ENCODE data around the gene RNF222.
"Not testable (repeated sequence)": the region's sequence is repeated elsewhere in the genome, so short reads cannot be mapped to it uniquely, and the experiment has no call there.

The RNF222 gene

DNA sequence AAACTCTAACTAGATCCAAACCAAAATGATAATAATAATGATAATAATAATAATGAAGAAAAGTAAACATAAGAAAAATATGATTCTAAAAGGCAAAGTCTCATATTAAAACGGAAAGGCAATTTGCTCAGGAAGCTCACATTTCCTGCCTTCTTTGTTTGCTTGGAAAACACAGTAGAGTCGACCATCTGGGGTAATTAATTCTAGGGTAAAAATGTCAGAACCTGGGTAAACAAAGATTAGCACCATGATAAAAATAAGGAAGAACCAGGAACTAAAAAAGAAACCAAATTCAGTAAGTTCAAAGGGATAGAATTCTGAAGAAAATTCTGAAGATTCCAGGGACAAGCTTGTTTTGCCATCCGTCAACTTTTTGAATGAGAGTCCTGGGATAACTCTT, 37.4 kb downstream of the RNF222 start:
- Histone ChIP-seq H3K36me3 (ENCODE audit: insufficient read depth, insufficient read length, low read length) (peaks cover 7% of the 10 kb centered on the region), H3K4me1 (ENCODE audit: insufficient read depth, insufficient read length) (peaks cover 4% of the 10 kb centered on the region), H3K9me3 (ENCODE audit: insufficient read depth, low read length) (no peaks in the 10 kb centered on the region), H3K9ac (ENCODE audit: insufficient read length, low read depth) (no peak overlapping the region), H3K4me3 (ENCODE audit: insufficient read length, low read depth) (no peak overlapping the region), H3K27me3 (ENCODE audit: insufficient read depth, insufficient read length) (no peaks in the 10 kb centered on the region)
- no peak for TF ChIP-seq YY1 (IDR thresholded peaks at IDR 0.05; ENCODE audit: insufficient read depth, insufficient read length)
- no peak for DNase-seq (ENCODE audit: low read depth, low spot score)

DNA sequence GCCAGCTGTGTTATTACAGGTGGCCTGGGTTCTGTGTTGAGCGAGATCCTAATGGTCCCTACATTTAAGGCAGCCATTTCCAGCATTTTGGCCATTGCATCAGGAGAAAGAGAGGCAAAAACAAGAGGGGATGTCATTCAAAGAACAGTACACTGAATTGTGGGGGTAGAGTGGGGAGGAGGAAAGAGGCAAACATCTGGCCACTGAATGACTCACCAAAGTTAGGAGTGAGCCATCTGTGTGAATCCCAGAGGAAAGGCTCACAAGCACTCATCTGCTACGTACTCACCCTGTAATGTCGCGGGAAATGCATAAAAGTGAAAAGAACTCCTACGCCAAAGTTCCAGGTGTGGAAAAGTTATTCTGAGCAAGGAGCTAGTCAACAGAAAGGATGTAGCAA, 37.9 kb downstream of the RNF222 start:
- no peak overlapping the region for H3K4me3 ChIP-seq (ENCODE audit: insufficient read length, low read depth)
- H3K36me3 ChIP-seq (ENCODE audit: insufficient read depth, insufficient read length, low read length), result peaks cover 4% of the 10 kb centered on the region
- peaks cover 4% of the 10 kb centered on the region for H3K4me1 ChIP-seq (ENCODE audit: insufficient read depth, insufficient read length)
- no peak overlapping the region for H3K9ac ChIP-seq (ENCODE audit: insufficient read length, low read depth)
- no peaks in the 10 kb centered on the region for H3K9me3 ChIP-seq (ENCODE audit: insufficient read depth, low read length)
- no peak for DNase-seq (ENCODE audit: low read depth, low spot score)
- TF ChIP-seq SUZ12 (IDR thresholded peaks at IDR 0.05; ENCODE audit: extremely low read depth, insufficient read depth, insufficient read length), result no peak
- TF ChIP-seq ZNF274 (IDR thresholded peaks at IDR 0.05; ENCODE audit: low read depth, low read length), result no peak
- no peak for TF ChIP-seq YY1 (IDR thresholded peaks at IDR 0.05; ENCODE audit: insufficient read depth, insufficient read length)
- no peaks in the 10 kb centered on the region for H3K27me3 ChIP-seq (ENCODE audit: insufficient read depth, insufficient read length)

GRCh38 chr17:8357910-8358309, 39.7 kb downstream of the RNF222 start:
- no peaks in the 10 kb centered on the region for H3K27me3 ChIP-seq (ENCODE audit: insufficient read depth, insufficient read length)
- H3K9ac ChIP-seq (ENCODE audit: insufficient read length, low read depth), result no peak overlapping the region
- DNase-seq (ENCODE audit: low read depth, low spot score), result no peak
- TF ChIP-seq YY1 (IDR thresholded peaks at IDR 0.05; ENCODE audit: insufficient read depth, insufficient read length) (no peak), SUZ12 (IDR thresholded peaks at IDR 0.05; ENCODE audit: extremely low read depth, insufficient read depth, insufficient read length) (no peak), ZNF274 (IDR thresholded peaks at IDR 0.05; ENCODE audit: low read depth, low read length) (no peak)
- no peaks in the 10 kb centered on the region for H3K36me3 ChIP-seq (ENCODE audit: insufficient read depth, insufficient read length, low read length)
- no peak overlapping the region for H3K4me3 ChIP-seq (ENCODE audit: insufficient read length, low read depth)
- no peaks in the 10 kb centered on the region for H3K9me3 ChIP-seq (ENCODE audit: insufficient read depth, low read length)
- peaks cover 4% of the 10 kb centered on the region for H3K4me1 ChIP-seq (ENCODE audit: insufficient read depth, insufficient read length)

DNA sequence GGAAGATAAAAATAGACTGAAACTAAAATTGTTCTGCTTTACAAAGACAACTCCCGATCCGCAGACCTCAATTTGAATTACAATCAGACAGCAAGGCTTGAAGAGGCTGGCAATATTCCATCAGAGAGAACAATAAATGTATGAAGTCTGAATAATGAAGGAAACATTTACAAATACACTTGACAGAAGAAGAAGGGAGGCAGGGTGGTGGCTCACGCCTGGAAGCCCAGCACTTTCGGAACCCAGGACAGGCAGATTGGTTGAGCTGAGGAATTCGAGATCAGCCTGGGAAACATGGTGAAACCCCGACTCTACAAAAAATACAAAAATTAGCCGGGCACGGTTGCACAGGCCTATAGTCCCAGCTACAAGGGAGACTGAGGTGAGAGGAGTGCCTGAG, 43.4 kb downstream of the RNF222 start:
- no peak for DNase-seq (ENCODE audit: low read depth, low spot score)
- no peak overlapping the region for H3K9ac ChIP-seq (ENCODE audit: insufficient read length, low read depth)
- H3K9me3 ChIP-seq (ENCODE audit: insufficient read depth, low read length), result no peaks in the 10 kb centered on the region
- H3K4me3 ChIP-seq (ENCODE audit: insufficient read length, low read depth), result no peak overlapping the region
- no peaks in the 10 kb centered on the region for H3K27me3 ChIP-seq (ENCODE audit: insufficient read depth, insufficient read length)
- H3K36me3 ChIP-seq (ENCODE audit: insufficient read depth, insufficient read length, low read length), result no peaks in the 10 kb centered on the region
- no peak for TF ChIP-seq YY1 (IDR thresholded peaks at IDR 0.05; ENCODE audit: insufficient read depth, insufficient read length)
- no peak for TF ChIP-seq SUZ12 (IDR thresholded peaks at IDR 0.05; ENCODE audit: extremely low read depth, insufficient read depth, insufficient read length)
- TF ChIP-seq ZNF274 (IDR thresholded peaks at IDR 0.05; ENCODE audit: low read depth, low read length), result no peak
- peaks cover 2% of the 10 kb centered on the region for H3K4me1 ChIP-seq (ENCODE audit: insufficient read depth, insufficient read length)

GRCh38 chr17:8353736-8354135, 43.9 kb downstream of the RNF222 start:
- TF ChIP-seq ZNF274 (IDR thresholded peaks at IDR 0.05; ENCODE audit: low read depth, low read length) (no peak), SUZ12 (IDR thresholded peaks at IDR 0.05; ENCODE audit: extremely low read depth, insufficient read depth, insufficient read length) (no peak), YY1 (IDR thresholded peaks at IDR 0.05; ENCODE audit: insufficient read depth, insufficient read length) (no peak)
- H3K9me3 ChIP-seq (ENCODE audit: insufficient read depth, low read length), result no peaks in the 10 kb centered on the region

DNA sequence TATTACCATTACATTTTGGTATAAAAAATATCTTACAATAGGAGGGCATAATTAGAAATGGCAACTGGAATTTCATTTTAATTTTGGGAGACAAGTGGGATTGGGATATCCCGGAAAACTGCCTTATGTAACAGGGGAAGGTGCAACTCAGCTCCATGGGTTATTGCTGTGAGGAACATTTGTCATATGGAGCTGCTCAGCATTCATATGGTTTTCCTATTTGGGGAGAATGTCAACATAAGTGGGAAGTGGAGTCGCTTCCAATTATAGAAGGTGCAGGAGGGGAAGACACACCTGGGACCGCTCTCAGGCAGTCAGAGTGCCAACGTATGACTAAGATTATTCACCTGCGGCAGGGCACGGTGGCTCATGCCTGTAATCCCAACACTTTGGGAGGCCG, 47.3 kb downstream of the RNF222 start:
- Histone ChIP-seq H3K9me3 (ENCODE audit: insufficient read depth, low read length) (no peaks in the 10 kb centered on the region), H3K36me3 (ENCODE audit: insufficient read depth, insufficient read length, low read length) (no peaks in the 10 kb centered on the region), H3K27me3 (ENCODE audit: insufficient read depth, insufficient read length) (no peaks in the 10 kb centered on the region), H3K4me3 (ENCODE audit: insufficient read length, low read depth) (no peak overlapping the region), H3K9ac (ENCODE audit: insufficient read length, low read depth) (no peak overlapping the region), H3K4me1 (ENCODE audit: insufficient read depth, insufficient read length) (peaks cover 3% of the 10 kb centered on the region)
- TF ChIP-seq YY1 (IDR thresholded peaks at IDR 0.05; ENCODE audit: insufficient read depth, insufficient read length), result no peak
- no peak for DNase-seq (ENCODE audit: low read depth, low spot score)

More at GRCh38 chr17:8353736-8354135, 43.9 kb downstream of the RNF222 start:
- Histone ChIP-seq H3K9ac (ENCODE audit: insufficient read length, low read depth) (no peak overlapping the region), H3K4me1 (ENCODE audit: insufficient read depth, insufficient read length) (peaks cover 2% of the 10 kb centered on the region), H3K36me3 (ENCODE audit: insufficient read depth, insufficient read length, low read length) (no peaks in the 10 kb centered on the region), H3K27me3 (ENCODE audit: insufficient read depth, insufficient read length) (no peaks in the 10 kb centered on the region), H3K4me3 (ENCODE audit: insufficient read length, low read depth) (no peak overlapping the region)
- DNase-seq (ENCODE audit: low read depth, low spot score), result no peak

GRCh38 chr17:8347001-8347400, 50.6 kb downstream of the RNF222 start:
- not testable (repeated sequence) for DNase-seq (ENCODE audit: low read depth, low spot score)

DNA sequence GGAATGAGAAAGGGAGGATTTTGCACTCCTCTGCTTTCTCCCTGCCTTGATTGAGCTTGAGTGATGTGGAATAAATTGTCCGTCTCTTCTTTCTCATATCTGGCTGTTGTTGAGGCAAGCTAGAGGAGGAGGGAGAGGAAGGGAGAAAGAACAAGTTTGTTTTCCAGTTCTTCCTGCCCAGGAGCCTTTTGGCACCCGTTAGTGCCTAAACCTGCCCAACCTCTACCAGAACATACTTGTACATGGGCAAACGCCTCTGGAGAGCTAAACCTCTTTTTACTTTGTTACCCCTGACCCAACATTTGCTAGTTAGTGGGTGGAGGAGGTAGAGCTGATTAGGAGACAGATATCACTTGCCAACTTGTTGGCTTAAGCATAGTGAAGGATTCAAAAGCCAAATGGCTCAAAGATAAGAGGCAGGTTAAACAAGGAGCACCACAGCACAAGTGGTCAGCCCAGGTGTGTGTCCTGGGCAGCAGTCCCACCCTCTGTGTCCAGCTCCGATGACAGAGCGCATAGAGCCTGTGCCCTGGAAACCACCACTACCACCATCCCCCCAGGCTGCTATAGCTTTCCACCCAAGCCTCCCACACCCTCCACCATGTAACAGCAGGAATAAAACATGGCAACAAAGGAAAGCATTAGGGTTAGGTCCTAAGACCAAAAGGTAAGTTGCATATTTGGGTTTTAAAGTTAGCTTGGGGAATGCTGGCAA, 51.5 kb downstream of the RNF222 start:
- peaks cover 6% of the 10 kb centered on the region for H3K4me1 ChIP-seq (ENCODE audit: insufficient read depth, insufficient read length)
- TF ChIP-seq SUZ12 (IDR thresholded peaks at IDR 0.05; ENCODE audit: extremely low read depth, insufficient read depth, insufficient read length) (no peak), ZNF274 (IDR thresholded peaks at IDR 0.05; ENCODE audit: low read depth, low read length) (no peak), YY1 (IDR thresholded peaks at IDR 0.05; ENCODE audit: insufficient read depth, insufficient read length) (no peak)
- no peak overlapping the region for H3K9ac ChIP-seq (ENCODE audit: insufficient read length, low read depth)
- no peak for DNase-seq (ENCODE audit: low read depth, low spot score)
- H3K9me3 ChIP-seq (ENCODE audit: insufficient read depth, low read length), result no peaks in the 10 kb centered on the region
- no peaks in the 10 kb centered on the region for H3K36me3 ChIP-seq (ENCODE audit: insufficient read depth, insufficient read length, low read length)
- no peak overlapping the region for H3K4me3 ChIP-seq (ENCODE audit: insufficient read length, low read depth)
- H3K27me3 ChIP-seq (ENCODE audit: insufficient read depth, insufficient read length), result no peaks in the 10 kb centered on the region

More at GRCh38 chr17:8347001-8347400, 50.6 kb downstream of the RNF222 start:
- not testable (repeated sequence) for H3K4me1 ChIP-seq (ENCODE audit: insufficient read depth, insufficient read length); H3K4me3 ChIP-seq (ENCODE audit: insufficient read length, low read depth); H3K9me3 ChIP-seq (ENCODE audit: insufficient read depth, low read length); H3K27me3 ChIP-seq (ENCODE audit: insufficient read depth, insufficient read length); H3K36me3 ChIP-seq (ENCODE audit: insufficient read depth, insufficient read length, low read length); H3K9ac ChIP-seq (ENCODE audit: insufficient read length, low read depth)

Measured in NT2/D1 (cell line).